ENCODE measurements around the gene TCEAL2. TPM values are rescaled to one million over a fixed set of nuclear protein-coding genes. Genes with fewer than 3 reads are reported as not detected.
"Not testable (repeated sequence)": the region's sequence is repeated elsewhere in the genome, so short reads cannot be mapped to it uniquely, and the experiment has no call there.

TCEAL2 gene
- total RNA-seq, 1 experiment from 2014 or later, result 12.6 TPM

DNA sequence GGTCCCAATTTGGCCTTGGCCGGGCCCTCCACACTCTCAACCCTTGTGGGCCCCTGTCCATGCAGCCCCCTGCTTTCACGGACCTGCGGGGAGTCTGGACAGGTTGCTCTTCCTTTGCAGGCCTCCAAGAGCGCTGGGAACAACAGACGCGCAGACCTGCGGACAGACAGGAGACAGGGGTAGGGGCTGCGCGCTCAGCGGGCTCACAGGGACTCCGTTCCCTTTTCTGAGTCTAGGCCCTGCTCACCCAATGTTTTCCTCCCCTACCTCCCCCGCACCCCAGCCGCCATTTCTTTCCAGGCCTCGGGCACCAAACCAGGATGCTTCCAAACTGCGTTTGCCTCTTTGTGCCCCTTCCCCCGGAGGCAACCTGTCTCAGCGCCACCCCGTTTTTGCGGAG is 16.2 kb downstream of the TCEAL2 start:
- not testable (repeated sequence) for H2BK15ac ChIP-seq (ENCODE audit: low read depth, low read length); H3K4ac ChIP-seq (ENCODE audit: low read depth, low read length); H3K23ac ChIP-seq (ENCODE audit: insufficient read length, low read depth, low read length); H3K23me2 ChIP-seq (ENCODE audit: insufficient read length, low read depth, low read length, poor library complexity, severe bottlenecking); H2BK120ac ChIP-seq (ENCODE audit: low read depth, low read length, poor library complexity, severe bottlenecking); H3K9ac ChIP-seq (ENCODE audit: extremely low read depth, insufficient read length, low read length); DNase-seq; H3K14ac ChIP-seq (ENCODE audit: insufficient read depth, low read length); H3K27me3 ChIP-seq (ENCODE audit: insufficient read depth, low read length); H3K79me2 ChIP-seq (ENCODE audit: insufficient read depth, low read length); H3K27ac Mint-ChIP-seq; H4K5ac ChIP-seq (ENCODE audit: insufficient read length, low read depth, low read length); H3K56ac ChIP-seq (ENCODE audit: insufficient read length, low read depth, low read length); H2BK12ac ChIP-seq (ENCODE audit: insufficient read length, low read depth, low read length); H3K4me3 Mint-ChIP-seq; H2BK20ac ChIP-seq (ENCODE audit: low read depth, low read length, poor library complexity, severe bottlenecking); H2BK5ac ChIP-seq (ENCODE audit: insufficient read length, low read length); H3K27me3 Mint-ChIP-seq (ENCODE audit: low read depth); H3K79me1 ChIP-seq (ENCODE audit: insufficient read depth, low read depth, low read length, poor library complexity, severe bottlenecking); H4K91ac ChIP-seq (ENCODE audit: insufficient read length, low read depth, low read length); H3K36me3 Mint-ChIP-seq (ENCODE audit: insufficient read depth in 1 of 3, low read depth in 3 of 3); H3K4me1 Mint-ChIP-seq; H3K4me2 ChIP-seq (ENCODE audit: insufficient read depth, insufficient read length, low read length); H2AK5ac ChIP-seq (ENCODE audit: insufficient read length, low read length); H2AFZ ChIP-seq (ENCODE audit: low read length); H3K18ac ChIP-seq (ENCODE audit: insufficient read length, low read depth, low read length); H4K20me1 ChIP-seq (ENCODE audit: control insufficient read depth, insufficient read depth, insufficient read length); H4K8ac ChIP-seq (replicated peaks; ENCODE audit: insufficient read length, low read depth, low read length); H3K27ac ChIP-seq (ENCODE audit: insufficient read length, low read depth, low read length); H3T11ph ChIP-seq (ENCODE audit: low read length); H3K4me1 ChIP-seq (ENCODE audit: insufficient read depth, low read length)
- H3K9me3 Mint-ChIP-seq, result peaks cover 40 to 72% of the 10 kb centered on the region in 2 experiments
- peaks cover 19% of the 10 kb centered on the region for H3K9me3 ChIP-seq (ENCODE audit: control insufficient read depth, low read depth, low read length)
- WGBS (ENCODE audit: extremely low coverage, insufficient read length, low lambda C conversion rate), result no CpG with 5 or more reads among the region's 19 CpGs

DNA sequence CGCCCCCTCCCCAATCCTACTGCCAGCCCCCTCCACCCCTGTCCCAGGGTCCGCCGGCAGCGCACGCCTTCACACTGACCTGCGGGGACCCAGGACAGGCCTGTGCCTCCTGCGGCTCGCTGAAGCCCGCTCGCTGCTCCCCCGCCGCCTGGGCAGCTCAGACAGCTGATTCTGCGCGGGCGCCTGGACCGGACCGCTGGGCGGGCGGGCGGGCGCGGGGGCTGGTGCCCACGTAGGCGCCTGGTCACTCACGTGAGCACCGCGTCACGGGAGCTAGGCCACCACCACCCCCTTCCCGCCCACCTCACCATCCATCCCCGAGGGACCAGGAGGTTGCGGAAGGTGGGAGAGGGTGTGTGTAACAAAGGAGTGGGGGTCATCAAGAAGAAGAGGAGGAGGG is 16.8 kb downstream of the TCEAL2 start, which contains the start of gene TCEAL6:
TSS of gene TCEAL6 (minus strand) at position 208 of the 400 bp plus-strand sequence.
- not testable (repeated sequence) for DNase-seq; H3K79me1 ChIP-seq (ENCODE audit: insufficient read depth, low read depth, low read length, poor library complexity, severe bottlenecking); H4K91ac ChIP-seq (ENCODE audit: insufficient read length, low read depth, low read length); H3K18ac ChIP-seq (ENCODE audit: insufficient read length, low read depth, low read length); H3K27ac ChIP-seq (ENCODE audit: insufficient read length, low read depth, low read length); H3K27me3 ChIP-seq (ENCODE audit: insufficient read depth, low read length); H4K5ac ChIP-seq (ENCODE audit: insufficient read length, low read depth, low read length); H3K23me2 ChIP-seq (ENCODE audit: insufficient read length, low read depth, low read length, poor library complexity, severe bottlenecking); H3T11ph ChIP-seq (ENCODE audit: low read length); H3K27me3 Mint-ChIP-seq (ENCODE audit: low read depth); H3K4ac ChIP-seq (ENCODE audit: low read depth, low read length); H2BK15ac ChIP-seq (ENCODE audit: low read depth, low read length); H3K36me3 Mint-ChIP-seq (ENCODE audit: insufficient read depth in 1 of 3, low read depth in 3 of 3); H3K14ac ChIP-seq (ENCODE audit: insufficient read depth, low read length); H4K8ac ChIP-seq (replicated peaks; ENCODE audit: insufficient read length, low read depth, low read length); H3K23ac ChIP-seq (ENCODE audit: insufficient read length, low read depth, low read length); H3K79me2 ChIP-seq (ENCODE audit: insufficient read depth, low read length); H3K9ac ChIP-seq (ENCODE audit: extremely low read depth, insufficient read length, low read length); H2BK5ac ChIP-seq (ENCODE audit: insufficient read length, low read length); H2BK120ac ChIP-seq (ENCODE audit: low read depth, low read length, poor library complexity, severe bottlenecking); H3K4me1 ChIP-seq (ENCODE audit: insufficient read depth, low read length); H2AFZ ChIP-seq (ENCODE audit: low read length); H3K4me1 Mint-ChIP-seq; H3K4me3 Mint-ChIP-seq; H2BK12ac ChIP-seq (ENCODE audit: insufficient read length, low read depth, low read length); H3K56ac ChIP-seq (ENCODE audit: insufficient read length, low read depth, low read length); H3K27ac Mint-ChIP-seq; H4K20me1 ChIP-seq (ENCODE audit: control insufficient read depth, insufficient read depth, insufficient read length); H3K4me2 ChIP-seq (ENCODE audit: insufficient read depth, insufficient read length, low read length); H2BK20ac ChIP-seq (ENCODE audit: low read depth, low read length, poor library complexity, severe bottlenecking); H2AK5ac ChIP-seq (ENCODE audit: insufficient read length, low read length)
- WGBS (ENCODE audit: extremely low coverage, insufficient read length, low lambda C conversion rate), result no CpG with 5 or more reads among the region's 31 CpGs
- H3K9me3 Mint-ChIP-seq, result peaks cover 37 to 69% of the 10 kb centered on the region in 2 experiments
- H3K9me3 ChIP-seq (ENCODE audit: control insufficient read depth, low read depth, low read length), result peaks cover 15% of the 10 kb centered on the region
